WI38 (cell line): Measurements from ENCODE around the gene CNKSR3.

Experiments
- H3K4me3 ChIP-seq: 2 replicates; pipeline ENCODE4 v1.5.1; 2011; ENCODE audit warnings: low read depth, mild to moderate bottlenecking, control low read depth, low read length
- CTCF ChIP-seq: IDR thresholded peaks from 2 replicates; pipeline ENCODE4 v1.5.1; 2012; ENCODE audit warnings: low read depth, mild to moderate bottlenecking, control low read depth, low read length

The CNKSR3 gene

GRCh38 chr6:154397491-154398195 lies 112.8 kb downstream of the CNKSR3 start:
- TF ChIP-seq CTCF, result no peak
- H3K4me3 ChIP-seq, result no peak overlapping the region

GRCh38 chr6:154395878-154396277 lies 114.6 kb downstream of the CNKSR3 start:
- TF ChIP-seq CTCF, result no peak

GRCh38 chr6:154395316-154395715 lies 115.2 kb downstream of the CNKSR3 start:
- TF ChIP-seq CTCF, result no peak

More at GRCh38 chr6:154395878-154396277, 114.6 kb downstream of the CNKSR3 start:
- no peak overlapping the region for H3K4me3 ChIP-seq

GRCh38 chr6:154394571-154394970 lies 115.9 kb downstream of the CNKSR3 start:
- TF ChIP-seq CTCF, result no peak

More at GRCh38 chr6:154395316-154395715, 115.2 kb downstream of the CNKSR3 start:
- no peak overlapping the region for H3K4me3 ChIP-seq

GRCh38 chr6:154390034-154390433 lies 120.5 kb downstream of the CNKSR3 start:
- no peak overlapping the region for H3K4me3 ChIP-seq
- no peak for TF ChIP-seq CTCF

More at GRCh38 chr6:154394571-154394970, 115.9 kb downstream of the CNKSR3 start:
- H3K4me3 ChIP-seq, result no peak overlapping the region

- TF ChIP-seq CTCF, result no peak
- H3K4me3 ChIP-seq, result no peak overlapping the region
These were observed 121.7 kb downstream of the CNKSR3 start for GRCh38 chr6:154388803-154389202.

GRCh38 chr6:154386848-154387717 lies 123.4 kb downstream of the CNKSR3 start:
- TF ChIP-seq CTCF, result no peak
- no peak overlapping the region for H3K4me3 ChIP-seq
